HCT116 (cell line): Measurements from ENCODE around the gene PRR36.

ENCODE experiments used
- CTCF ChIP-seq, 3 experiments: fragments of 200-600 bp in 1 of 3; sonication (generic) in 1 of 3; IDR thresholded peaks in 2 of 3; conservative IDR thresholded peaks in 1 of 3; 2 replicates each; pipeline ENCODE4 v1.5.1; 2012 to 2017; ENCODE audit warnings: low read depth in 2 of 3, low read length in 2 of 3, antibody characterized with exemption in 1 of 3, borderline replicate concordance in 1 of 3, control low read depth in 1 of 3, mild to moderate bottlenecking in 1 of 3, mixed read lengths in 1 of 3, mixed run types in 1 of 3, moderate library complexity in 1 of 3; ENCODE audit not compliant: insufficient read depth in 1 of 3
- EGR1 ChIP-seq: IDR thresholded peaks from 2 replicates; pipeline ENCODE4 v1.6.1; 2012; ENCODE audit warnings: low read depth
- EZH2 ChIP-seq: fragments of 200-600 bp; sonication (generic); IDR thresholded peaks from 2 replicates; pipeline ENCODE4 v1.6.1; 2017; ENCODE audit warnings: antibody characterized with exemption, mixed run types
- POLR2A ChIP-seq: IDR thresholded peaks from 2 replicates; pipeline ENCODE4 v1.7.0; 2011; ENCODE audit warnings: borderline replicate concordance; ENCODE audit not compliant: insufficient read depth, insufficient read length; ENCODE audit errors: extremely low read depth
- SIN3A ChIP-seq: IDR thresholded peaks from 2 replicates; pipeline ENCODE4 v1.6.1; 2012; ENCODE audit warnings: low read depth
- SP1 ChIP-seq: IDR thresholded peaks from 2 replicates; pipeline ENCODE4 v1.6.1; 2012; ENCODE audit warnings: low read depth
- SRF ChIP-seq: IDR thresholded peaks from 2 replicates; pipeline ENCODE4 v1.6.1; 2012; ENCODE audit warnings: low read depth

GRCh38 chr19:7918615-7919421 lies 44.6 kb upstream of the PRR36 start:
- TF ChIP-seq EZH2 (no peak), SIN3A (no peak), CTCF (IDR thresholded peaks at IDR 0.05 in 2 of 3, conservative IDR thresholded peaks at IDR 0.05 in 1 of 3; ENCODE audit: borderline replicate concordance in 1 of 3, insufficient read depth in 1 of 3, low read depth in 2 of 3, low read length in 2 of 3) (no peak), EGR1 (no peak), SP1 (no peak), POLR2A (no peak), SRF (no peak)
